GM18861 (cell line): ENCODE data around the gene PATL2.
"Not testable (repeated sequence)": the region's sequence is repeated elsewhere in the genome, so short reads cannot be mapped to it uniquely, and the experiment has no call there.

ENCODE experiments used
- ATAC-seq: cut with Tn5 transposase; IDR thresholded peaks from one replicate; pipeline ENCODE4 v1.9.1; 2021; ENCODE audit not compliant: unreplicated experiment

Gene PATL2

DNA sequence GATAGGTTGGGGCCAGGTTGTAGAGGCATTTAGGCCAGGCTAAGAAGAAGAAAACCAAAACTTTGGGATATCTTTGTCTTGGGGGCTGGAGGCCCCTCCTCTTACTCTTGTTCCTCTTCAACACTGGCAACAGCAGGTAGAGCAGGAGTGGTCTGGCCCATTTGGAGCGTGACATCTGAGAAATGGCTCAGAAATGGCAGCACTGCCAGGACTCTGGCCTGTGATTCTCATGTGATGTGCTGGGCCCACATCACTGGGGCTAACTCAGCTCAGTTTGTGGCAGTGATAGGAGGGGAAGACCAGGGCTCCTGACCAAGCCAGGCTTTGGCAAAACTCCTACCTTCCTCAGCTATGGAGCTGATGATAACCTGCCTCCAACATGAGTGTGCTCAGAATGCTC, 18.5 kb downstream of the PATL2 start:
- no peak for ATAC-seq

GRCh38 chr15:44690245-44690644, 20.9 kb downstream of the PATL2 start:
- ATAC-seq, result not testable (repeated sequence)

- ATAC-seq, result not testable (repeated sequence)
Observed at GRCh38 chr15:44689318-44689717, 21.8 kb downstream of the PATL2 start.

DNA sequence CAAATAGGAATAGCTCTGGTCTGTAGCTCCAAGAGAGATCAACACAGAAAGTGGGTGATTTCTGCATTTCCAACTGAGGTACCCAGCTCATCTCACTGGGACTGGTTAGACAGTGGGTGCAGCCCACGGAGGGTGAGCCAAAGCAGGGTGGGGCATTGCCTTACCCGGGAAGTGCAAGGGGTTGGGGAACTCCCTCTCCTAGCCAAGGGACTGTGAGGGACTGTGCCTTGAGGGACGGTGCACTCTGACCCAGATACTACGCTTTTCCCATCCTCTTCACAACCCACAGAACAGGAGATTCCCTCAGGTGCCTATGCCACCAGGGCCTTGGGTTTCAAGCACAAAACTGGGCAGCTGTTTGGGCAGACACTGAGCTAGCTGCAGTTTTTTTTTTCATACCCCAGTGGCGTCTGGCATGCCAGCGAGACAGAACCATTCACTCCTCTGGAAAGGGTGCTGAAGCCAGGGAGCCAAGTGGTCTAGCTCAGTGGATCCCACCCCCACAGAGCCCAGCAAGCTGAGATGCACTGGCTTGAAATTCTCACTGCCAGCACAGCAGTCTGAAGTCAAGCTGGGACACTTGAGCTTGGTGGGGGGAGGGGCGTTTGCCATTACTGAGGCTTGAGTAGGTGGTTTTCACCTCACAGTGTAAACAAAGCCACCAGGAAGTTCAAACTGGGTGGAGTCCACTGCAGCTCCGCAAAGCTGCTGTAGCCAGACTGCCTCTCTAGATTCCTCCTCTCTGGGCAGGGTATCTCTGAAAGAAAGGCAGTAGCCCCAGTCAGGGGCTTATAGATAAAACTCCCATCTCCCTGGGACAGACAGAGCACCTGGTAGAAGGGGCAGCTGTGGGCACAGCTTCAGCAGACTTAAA, 28.1 kb downstream of the PATL2 start:
- ATAC-seq, result not testable (repeated sequence)

- no peak for ATAC-seq
Observed at GRCh38 chr15:44682211-44682610, 28.9 kb downstream of the PATL2 start.

GRCh38 chr15:44676676-44677075, 34.4 kb downstream of the PATL2 start:
- ATAC-seq, result no peak

DNA sequence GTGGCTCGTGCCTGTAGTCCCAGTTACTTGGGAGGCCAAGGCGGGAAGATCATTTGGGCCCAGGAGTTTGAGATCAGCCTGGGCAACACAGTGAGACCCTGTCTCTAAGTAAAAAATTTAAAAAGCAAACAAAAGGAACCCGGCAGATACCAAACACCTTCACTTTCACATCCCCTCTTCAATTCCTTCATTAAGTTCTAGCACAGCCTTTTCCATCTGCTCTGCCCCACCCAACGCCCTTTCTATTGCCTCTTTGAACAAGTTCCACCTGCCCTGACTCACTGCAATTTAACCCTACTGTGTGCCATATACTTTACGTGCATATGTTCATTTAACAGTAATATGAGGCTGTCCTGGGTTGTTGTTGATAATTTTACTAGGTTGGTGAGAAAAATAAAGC, 35.2 kb downstream of the PATL2 start:
- no peak for ATAC-seq

DNA sequence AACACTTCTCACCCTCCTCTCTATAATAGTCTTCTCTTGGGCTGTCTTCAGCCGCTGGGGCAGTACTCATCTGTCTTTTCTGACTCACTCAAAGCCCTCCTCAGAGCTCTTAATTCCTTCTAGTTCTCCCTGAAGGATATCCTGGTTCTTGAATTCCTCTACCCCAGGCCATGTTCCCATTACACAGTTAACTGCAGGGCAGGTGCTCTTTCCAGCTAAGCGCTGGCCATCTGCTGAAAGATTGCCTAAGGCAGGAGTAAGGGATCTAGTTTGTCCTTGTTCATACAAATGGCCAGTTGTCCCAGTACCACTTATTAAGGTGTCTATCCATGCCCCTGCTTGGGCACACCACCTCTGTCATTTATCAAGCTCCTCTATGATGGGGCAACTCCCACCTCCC, 37.5 kb downstream of the PATL2 start:
- ATAC-seq, result no peak

- no peak for ATAC-seq
Observed at GRCh38 chr15:44670087-44670950, 40.8 kb downstream of the PATL2 start.

GRCh38 chr15:44668921-44669320, 42.2 kb downstream of the PATL2 start:
- no peak for ATAC-seq

DNA sequence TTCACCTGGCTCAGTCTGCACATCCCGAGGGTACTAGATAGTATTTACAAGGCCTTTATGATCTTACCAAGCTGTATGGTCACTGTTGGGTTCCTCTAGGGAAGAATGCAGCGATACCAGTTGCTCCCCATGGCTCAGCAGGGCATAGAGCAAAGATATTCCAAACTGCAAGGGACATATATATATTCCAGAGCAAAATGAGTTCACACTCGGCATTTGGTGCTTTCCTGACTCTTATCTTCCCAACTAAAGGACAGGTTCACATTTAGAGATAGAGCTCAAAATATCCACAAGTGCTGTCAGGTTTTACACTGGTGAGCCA, 44.1 kb downstream of the PATL2 start:
- ATAC-seq, result no peak

DNA sequence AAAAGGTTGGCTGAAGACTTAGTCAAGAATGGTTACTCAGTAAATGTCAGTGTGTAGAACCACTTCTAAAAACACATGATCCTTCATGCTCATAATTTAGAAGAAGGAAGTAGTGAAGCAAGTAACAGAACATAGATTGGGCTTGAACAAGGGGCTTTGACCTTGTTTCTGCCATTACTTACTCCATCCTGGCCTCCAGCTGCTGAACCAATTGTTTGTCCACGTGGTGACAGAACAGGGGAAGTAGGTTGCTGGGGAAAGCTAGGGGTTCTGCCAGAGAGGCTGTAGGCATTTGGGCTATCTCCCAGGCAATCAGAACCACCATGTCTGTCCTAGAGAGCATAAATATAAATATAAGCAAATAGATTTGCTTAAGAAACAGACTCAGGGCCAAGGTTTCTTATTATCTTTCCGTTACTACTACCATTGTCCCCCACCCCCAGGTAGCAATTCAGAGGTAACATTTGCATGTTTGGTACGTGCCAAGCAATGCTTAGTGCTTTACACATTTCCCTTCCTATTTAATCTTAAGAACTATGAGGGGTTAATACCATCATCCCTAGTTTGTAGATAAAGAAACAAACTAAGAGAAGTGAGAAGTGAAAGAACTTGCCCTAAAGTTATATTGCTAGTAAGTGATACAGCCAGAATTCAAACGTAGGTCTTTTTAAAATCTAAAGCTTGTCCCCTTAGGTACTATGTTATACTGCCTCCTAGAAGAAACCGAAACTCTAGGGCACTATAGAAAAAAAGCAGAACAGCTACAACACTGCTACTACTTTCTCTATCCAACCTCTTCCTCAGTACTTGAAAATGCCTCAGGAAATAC, 44.7 kb downstream of the PATL2 start:
- ATAC-seq, result no peak

GRCh38 chr15:44663410-44664308, 47.5 kb downstream of the PATL2 start, which contains the start of gene SPG11:
Gene SPG11 (minus strand): TSS chr15:44663662. CDS start chr15:44663647, 15 bp downstream.
- ATAC-seq, result peak; percentile 56

GRCh38 chr15:44662478-44663409, 48.4 kb downstream of the PATL2 start:
- peak; percentile 41 for ATAC-seq

DNA sequence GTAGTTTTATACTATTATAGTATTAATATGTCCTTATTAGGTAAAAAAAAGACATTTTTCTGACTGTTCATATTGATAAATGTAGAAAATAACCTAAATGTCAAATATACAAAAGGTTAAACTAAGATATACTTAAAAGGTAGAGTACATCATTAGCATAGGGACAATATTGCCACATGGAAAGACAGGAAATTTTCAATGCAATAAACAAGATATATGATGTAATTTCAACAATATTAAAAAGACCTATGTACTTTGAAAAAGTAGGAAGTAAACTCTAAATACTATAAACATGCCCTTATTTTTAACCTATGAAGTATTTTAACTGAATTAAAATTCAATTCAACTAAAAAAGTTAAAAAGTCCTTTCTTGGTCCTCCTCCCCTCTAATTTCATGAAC, 49.5 kb downstream of the PATL2 start:
- ATAC-seq, result no peak

- ATAC-seq, result no peak
Observed at GRCh38 chr15:44659056-44659455, 52.1 kb downstream of the PATL2 start.

DNA sequence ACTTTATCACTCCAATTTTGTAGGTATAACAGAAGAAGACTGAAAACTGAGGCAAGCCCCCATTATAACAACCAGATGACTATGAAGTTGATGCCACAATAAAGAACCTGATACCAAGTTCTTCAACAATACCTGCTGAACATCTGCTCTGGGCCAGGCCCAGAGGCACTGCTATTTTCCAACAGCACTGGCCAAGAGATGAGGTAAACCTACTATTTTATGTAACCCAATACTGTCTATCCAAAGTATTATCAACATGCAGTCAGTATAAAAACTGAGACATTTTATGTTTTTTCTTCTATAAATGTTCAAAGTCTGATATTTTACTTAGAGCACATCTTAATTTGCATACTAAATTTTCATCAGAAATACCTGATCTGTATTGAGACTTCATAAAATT, 53.7 kb downstream of the PATL2 start:
- ATAC-seq, result no peak

DNA sequence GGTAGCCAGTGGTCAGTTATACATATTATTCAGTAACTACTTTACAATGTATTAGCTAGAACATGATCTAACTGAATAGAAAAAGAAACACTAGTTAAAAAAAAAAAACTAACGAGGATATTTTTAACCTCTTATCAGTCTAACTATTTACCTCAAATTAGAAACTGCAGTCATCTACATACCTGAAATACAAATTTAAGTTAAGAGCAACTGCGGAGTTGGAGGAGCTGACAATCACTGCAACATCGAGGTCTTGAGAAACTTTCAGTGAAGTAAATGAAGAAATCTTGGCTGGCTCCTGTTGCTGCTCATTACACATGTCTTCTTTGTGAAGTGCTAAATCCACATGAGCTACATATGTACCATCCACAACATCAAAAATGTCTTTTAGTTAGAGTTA, 54.2 kb downstream of the PATL2 start:
- ATAC-seq, result no peak

GRCh38 chr15:44656298-44656697, 54.8 kb downstream of the PATL2 start:
- ATAC-seq, result no peak
